ENCODE measurements around the gene F2. TPM values are rescaled to one million over a fixed set of nuclear protein-coding genes. Genes with fewer than 3 reads are reported as not detected.

F2 gene
- total RNA-seq, 2 experiments from 2014 or later, result not detected

DNA sequence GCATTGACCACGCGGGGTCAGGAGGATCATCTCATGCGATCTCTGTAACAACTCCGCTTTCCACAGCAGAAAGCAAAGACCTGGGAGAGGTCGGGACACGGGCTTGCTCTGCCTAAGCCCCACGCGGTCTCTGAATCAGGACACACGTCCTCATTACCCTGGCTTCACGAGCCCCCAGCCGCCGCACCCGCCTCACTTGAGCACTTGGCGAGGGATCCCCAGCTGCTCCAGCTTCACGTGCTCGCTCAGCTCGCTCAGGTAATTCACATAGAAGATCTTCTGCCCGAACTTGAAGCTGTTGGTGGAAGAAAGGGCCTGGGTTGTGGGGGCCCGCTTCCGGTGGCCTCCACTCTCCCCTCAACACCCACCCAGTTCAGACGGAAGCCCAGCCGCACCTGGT lies 38.2 kb upstream of the F2 start:
- H3K36me3 Mint-ChIP-seq (ENCODE audit: low read depth), result peaks cover 72% of the 10 kb centered on the region
- H3K4me3 Mint-ChIP-seq, result no peak overlapping the region
- intact Hi-C loops (cut with DNase I, micrococcal nuclease), result no loop called here
- TF ChIP-seq, protein P1, sequence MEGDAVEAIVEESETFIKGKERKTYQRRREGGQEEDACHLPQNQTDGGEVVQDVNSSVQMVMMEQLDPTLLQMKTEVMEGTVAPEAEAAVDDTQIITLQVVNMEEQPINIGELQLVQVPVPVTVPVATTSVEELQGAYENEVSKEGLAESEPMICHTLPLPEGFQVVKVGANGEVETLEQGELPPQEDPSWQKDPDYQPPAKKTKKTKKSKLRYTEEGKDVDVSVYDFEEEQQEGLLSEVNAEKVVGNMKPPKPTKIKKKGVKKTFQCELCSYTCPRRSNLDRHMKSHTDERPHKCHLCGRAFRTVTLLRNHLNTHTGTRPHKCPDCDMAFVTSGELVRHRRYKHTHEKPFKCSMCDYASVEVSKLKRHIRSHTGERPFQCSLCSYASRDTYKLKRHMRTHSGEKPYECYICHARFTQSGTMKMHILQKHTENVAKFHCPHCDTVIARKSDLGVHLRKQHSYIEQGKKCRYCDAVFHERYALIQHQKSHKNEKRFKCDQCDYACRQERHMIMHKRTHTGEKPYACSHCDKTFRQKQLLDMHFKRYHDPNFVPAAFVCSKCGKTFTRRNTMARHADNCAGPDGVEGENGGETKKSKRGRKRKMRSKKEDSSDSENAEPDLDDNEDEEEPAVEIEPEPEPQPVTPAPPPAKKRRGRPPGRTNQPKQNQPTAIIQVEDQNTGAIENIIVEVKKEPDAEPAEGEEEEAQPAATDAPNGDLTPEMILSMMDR (IDR thresholded peaks at IDR 0.05), result no peak
- H3K9me3 Mint-ChIP-seq, result no peaks in the 10 kb centered on the region
- Histone ChIP-seq H3K36me3 (ENCODE audit: insufficient read depth, low read length) (peaks cover 68% of the 10 kb centered on the region), H3K4me3 (ENCODE audit: low read length) (no peak overlapping the region), H3K27ac (ENCODE audit: low read depth in 1 of 2, low read length in 2 of 2) (no peak overlapping the region), H3K4me1 (ENCODE audit: insufficient read depth, low read length) (peaks cover 22% of the 10 kb centered on the region), H3K9me3 (ENCODE audit: control insufficient read depth in 1 of 2, insufficient read depth in 1 of 2, low read length in 2 of 2) (no peaks in the 10 kb centered on the region), H3K27me3 (ENCODE audit: control insufficient read depth in 1 of 2, insufficient read depth in 2 of 2, low read length in 2 of 2) (no peaks in the 10 kb centered on the region)
- no peaks in the 10 kb centered on the region for H3K27me3 Mint-ChIP-seq
- peaks cover 13% of the 10 kb centered on the region for H3K4me1 Mint-ChIP-seq (ENCODE audit: low read depth)
- no peak for ATAC-seq (ENCODE audit: poor library complexity)
- ChIA-PET CTCF (interaction anchor here (1.4 kb wide), 1 partner anchor 10 kb away, joined by 3 read pairs; no protein-coding TSS in a partner anchor), POLR2A (interaction anchor here (1.5 kb wide), 1 partner anchor 10 kb away, joined by 3 read pairs; no protein-coding TSS in a partner anchor)
- DNase-seq, result no peak
- H3K27ac Mint-ChIP-seq, result no peak overlapping the region

DNA sequence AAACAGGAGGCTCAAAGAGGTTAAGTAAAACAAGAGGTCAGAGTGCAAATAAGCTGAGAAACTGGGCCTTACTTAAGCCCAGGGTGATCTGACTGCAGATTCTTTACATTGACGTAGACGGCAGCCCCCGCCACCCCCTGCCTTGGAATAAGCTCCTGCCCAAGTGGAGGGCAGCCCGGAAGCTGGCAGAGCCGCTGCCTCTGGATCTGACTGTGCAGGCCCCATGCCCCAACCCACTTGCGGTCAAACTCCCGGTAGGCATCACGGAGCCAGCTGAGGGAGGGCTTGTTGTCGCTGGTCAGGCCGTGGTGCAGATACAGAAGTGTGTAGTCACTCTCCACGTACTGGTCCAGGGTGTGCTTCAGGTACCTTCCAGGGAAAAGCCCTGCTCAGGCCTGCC lies 37.2 kb upstream of the F2 start:
- H3K36me3 ChIP-seq (ENCODE audit: insufficient read depth, low read length), result peaks cover 76% of the 10 kb centered on the region
- TF ChIP-seq, protein P1 (IDR thresholded peaks at IDR 0.05), result no peak
- H3K9me3 ChIP-seq (ENCODE audit: control insufficient read depth in 1 of 2, insufficient read depth in 1 of 2, low read length in 2 of 2), result no peaks in the 10 kb centered on the region
- peaks cover 6% of the 10 kb centered on the region for H3K4me1 Mint-ChIP-seq (ENCODE audit: low read depth)
- H3K4me1 ChIP-seq (ENCODE audit: insufficient read depth, low read length), result peaks cover 13% of the 10 kb centered on the region
- H3K27ac Mint-ChIP-seq, result no peak overlapping the region
- no peak overlapping the region for H3K4me3 ChIP-seq (ENCODE audit: low read length)
- intact Hi-C loops (cut with DNase I, micrococcal nuclease), result no loop called here
- H3K27me3 Mint-ChIP-seq, result no peaks in the 10 kb centered on the region
- H3K36me3 Mint-ChIP-seq (ENCODE audit: low read depth), result peaks cover 72% of the 10 kb centered on the region
- no peaks in the 10 kb centered on the region for H3K9me3 Mint-ChIP-seq
- DNase-seq (no peak), ATAC-seq (ENCODE audit: poor library complexity) (no peak)
- POLR2A ChIA-PET, result interaction anchor here (1.5 kb wide), 1 partner anchor 11 kb away, joined by 3 read pairs; no protein-coding TSS in a partner anchor
- no peak overlapping the region for H3K27ac ChIP-seq (ENCODE audit: low read depth in 1 of 2, low read length in 2 of 2)
- H3K4me3 Mint-ChIP-seq, result no peak overlapping the region
- no peaks in the 10 kb centered on the region for H3K27me3 ChIP-seq (ENCODE audit: control insufficient read depth in 1 of 2, insufficient read depth in 2 of 2, low read length in 2 of 2)
- CTCF ChIA-PET, result interaction anchor here (1.4 kb wide), 1 partner anchor 11 kb away, joined by 3 read pairs; no protein-coding TSS in a partner anchor

DNA sequence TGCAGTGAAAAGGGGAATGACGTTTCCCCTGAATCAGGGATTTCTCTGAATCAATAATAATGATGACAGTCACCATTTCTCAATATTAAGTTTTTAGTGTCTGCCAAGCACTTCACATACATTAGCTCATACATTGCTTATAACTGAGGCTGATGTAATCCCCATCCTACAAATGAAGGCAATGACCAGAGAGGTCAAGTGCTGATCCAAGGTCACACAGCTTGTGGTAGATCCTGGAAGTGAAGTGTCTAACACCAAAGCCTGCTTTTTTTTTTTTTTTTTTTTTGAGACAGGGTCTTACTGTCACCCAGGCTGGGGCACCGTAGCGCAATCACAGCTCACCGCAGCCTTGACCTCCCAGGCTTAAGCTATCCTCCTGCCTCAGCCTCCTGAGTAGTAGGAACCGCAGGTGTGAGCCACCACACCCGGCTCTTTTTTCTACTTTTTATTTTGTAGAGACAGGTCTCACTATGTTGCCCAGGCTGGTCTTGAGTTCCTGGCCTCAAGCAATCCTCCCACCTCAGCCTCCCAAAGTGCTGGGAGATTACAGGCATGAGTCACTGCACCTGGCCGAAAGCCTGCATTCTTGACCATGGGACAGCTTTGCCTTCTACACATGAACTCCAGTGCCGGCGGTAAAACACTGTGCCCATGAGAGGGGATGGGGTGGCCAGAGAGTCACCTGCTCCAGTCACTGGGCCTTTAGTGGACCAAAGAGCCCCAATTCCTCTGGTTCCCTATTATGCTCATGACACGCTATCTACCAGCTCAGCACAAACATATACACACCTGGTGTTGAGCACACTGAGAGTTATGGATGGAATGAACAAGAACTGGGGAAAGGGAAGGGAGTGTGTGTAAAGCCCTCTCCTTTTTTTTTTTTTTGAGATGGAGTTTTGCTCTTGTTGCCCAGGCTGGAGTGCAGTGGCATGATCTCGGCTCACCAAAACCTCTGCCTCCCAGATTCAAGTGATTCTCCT lies 36.0 kb upstream of the F2 start:
- ATAC-seq (ENCODE audit: poor library complexity) (no peak), DNase-seq (no peak)
- H3K27me3 Mint-ChIP-seq, result no peaks in the 10 kb centered on the region
- POLR2A ChIA-PET, result interaction anchor here (1.4 to 2.2 kb wide), 3 partner anchors 8 to 12 kb away, joined by 3 to 11 read pairs (median 4); no protein-coding TSS in a partner anchor
- TF ChIP-seq, protein P1 (IDR thresholded peaks at IDR 0.05), result no peak
- peaks cover 74% of the 10 kb centered on the region for H3K36me3 Mint-ChIP-seq (ENCODE audit: low read depth)
- no peak overlapping the region for H3K4me3 ChIP-seq (ENCODE audit: low read length)
- H3K4me1 ChIP-seq (ENCODE audit: insufficient read depth, low read length), result peaks cover 11% of the 10 kb centered on the region
- no peaks in the 10 kb centered on the region for H3K27me3 ChIP-seq (ENCODE audit: control insufficient read depth in 1 of 2, insufficient read depth in 2 of 2, low read length in 2 of 2)
- H3K9me3 ChIP-seq (ENCODE audit: control insufficient read depth in 1 of 2, insufficient read depth in 1 of 2, low read length in 2 of 2), result no peaks in the 10 kb centered on the region
- H3K4me1 Mint-ChIP-seq (ENCODE audit: low read depth), result peaks cover 8% of the 10 kb centered on the region
- CTCF ChIA-PET, result no interaction called here
- peaks cover 82% of the 10 kb centered on the region for H3K36me3 ChIP-seq (ENCODE audit: insufficient read depth, low read length)
- no peak overlapping the region for H3K4me3 Mint-ChIP-seq
- intact Hi-C loops (cut with DNase I, micrococcal nuclease), result no loop called here
- H3K27ac Mint-ChIP-seq, result no peak overlapping the region
- H3K9me3 Mint-ChIP-seq, result no peaks in the 10 kb centered on the region
- H3K27ac ChIP-seq (ENCODE audit: low read depth in 1 of 2, low read length in 2 of 2), result no peak overlapping the region
